ENCODE results near the gene PGLYRP2. TPM values are rescaled to one million over a fixed set of nuclear protein-coding genes. Genes with fewer than 3 reads are reported as not detected.
A peak's percentile ranks its signal among the peaks of the same experiment; 100 is the strongest.

Gene PGLYRP2
- total RNA-seq, 2 donors from 2014 or later: 0.21 TPM; not detected in 1

GRCh38 chr19:15448044-15448777 lies 31.1 kb downstream of the PGLYRP2 start:
- no peak for ATAC-seq (replicated peaks in 1 of 2)
- Mint-ChIP-seq H3K4me3 (peak overlapping the region; percentile 48 to 60), H3K4me1 (ENCODE audit: low read depth) (peaks cover 14% of the 10 kb centered on the region), H3K36me3 (ENCODE audit: insufficient read depth in 2 of 2) (peaks cover 5 to 7% of the 10 kb centered on the region in 2 donors), H3K9me3 (peaks cover 0 to 3% of the 10 kb centered on the region in 2 donors), H3K27ac (peak overlapping the region; percentile 25), H3K27me3 (ENCODE audit: low read depth) (no peaks in the 10 kb centered on the region)
- DNase-seq: no peak

- H3K9me3 Mint-ChIP-seq: peaks cover 0 to 3% of the 10 kb centered on the region in 2 donors
- no peak overlapping the region for H3K27ac Mint-ChIP-seq
- ATAC-seq (replicated peaks in 1 of 2): no peak
Observed at GRCh38 chr19:15447057-15447456, 32.2 kb downstream of the PGLYRP2 start.

GRCh38 chr19:15445807-15446376 lies 33.4 kb downstream of the PGLYRP2 start:
- Mint-ChIP-seq H3K4me1 (ENCODE audit: low read depth) (peaks cover 9% of the 10 kb centered on the region), H3K27me3 (ENCODE audit: low read depth) (no peaks in the 10 kb centered on the region), H3K4me3 (no peak overlapping the region), H3K36me3 (ENCODE audit: insufficient read depth in 2 of 2) (peaks cover 0 to 5% of the 10 kb centered on the region in 2 donors), H3K9me3 (peaks cover 0 to 3% of the 10 kb centered on the region in 2 donors), H3K27ac (no peak overlapping the region)
- no peak for DNase-seq
- ATAC-seq (replicated peaks in 1 of 2): no peak

More at GRCh38 chr19:15447057-15447456, 32.2 kb downstream of the PGLYRP2 start:
- no peak for DNase-seq
- H3K4me1 Mint-ChIP-seq (ENCODE audit: low read depth): peaks cover 14% of the 10 kb centered on the region
- H3K4me3 Mint-ChIP-seq: no peak overlapping the region
- H3K36me3 Mint-ChIP-seq (ENCODE audit: insufficient read depth in 2 of 2): peaks cover 4 to 5% of the 10 kb centered on the region in 2 donors
- no peaks in the 10 kb centered on the region for H3K27me3 Mint-ChIP-seq (ENCODE audit: low read depth)

- Mint-ChIP-seq H3K4me1 (ENCODE audit: low read depth) (peaks cover 2% of the 10 kb centered on the region), H3K9me3 (no peaks in the 10 kb centered on the region), H3K27ac (no peak overlapping the region), H3K4me3 (no peak overlapping the region), H3K36me3 (ENCODE audit: insufficient read depth in 2 of 2) (no peaks in the 10 kb centered on the region), H3K27me3 (ENCODE audit: low read depth) (no peaks in the 10 kb centered on the region)
- ATAC-seq (replicated peaks in 1 of 2): no peak
- DNase-seq: no peak
Observed at GRCh38 chr19:15445227-15445605, 34.1 kb downstream of the PGLYRP2 start.

GRCh38 chr19:15444505-15445226 lies 34.6 kb downstream of the PGLYRP2 start:
- Mint-ChIP-seq H3K9me3 (no peaks in the 10 kb centered on the region), H3K36me3 (ENCODE audit: insufficient read depth in 2 of 2) (no peaks in the 10 kb centered on the region), H3K27ac (no peak overlapping the region), H3K4me1 (ENCODE audit: low read depth) (no peaks in the 10 kb centered on the region), H3K4me3 (no peak overlapping the region), H3K27me3 (ENCODE audit: low read depth) (no peaks in the 10 kb centered on the region)
- DNase-seq: no peak
- ATAC-seq (replicated peaks in 1 of 2): no peak

GRCh38 chr19:15443838-15444237 lies 35.5 kb downstream of the PGLYRP2 start:
- no peaks in the 10 kb centered on the region for H3K27me3 Mint-ChIP-seq (ENCODE audit: low read depth)
- DNase-seq (no peak), ATAC-seq (replicated peaks in 1 of 2) (no peak)
- no peak overlapping the region for H3K4me3 Mint-ChIP-seq
- H3K4me1 Mint-ChIP-seq (ENCODE audit: low read depth): no peaks in the 10 kb centered on the region
- no peak overlapping the region for H3K27ac Mint-ChIP-seq
- no peaks in the 10 kb centered on the region for H3K9me3 Mint-ChIP-seq
- H3K36me3 Mint-ChIP-seq (ENCODE audit: insufficient read depth in 2 of 2): no peaks in the 10 kb centered on the region

- ATAC-seq (replicated peaks in 1 of 2): no peak
- Mint-ChIP-seq H3K36me3 (ENCODE audit: insufficient read depth in 2 of 2) (no peaks in the 10 kb centered on the region), H3K4me1 (ENCODE audit: low read depth) (no peaks in the 10 kb centered on the region), H3K4me3 (no peak overlapping the region), H3K27ac (no peak overlapping the region), H3K9me3 (no peaks in the 10 kb centered on the region), H3K27me3 (ENCODE audit: low read depth) (no peaks in the 10 kb centered on the region)
- DNase-seq: no peak
Observed at GRCh38 chr19:15443325-15443724, 36.0 kb downstream of the PGLYRP2 start.

GRCh38 chr19:15442142-15442920 lies 37.0 kb downstream of the PGLYRP2 start:
- ATAC-seq (replicated peaks in 1 of 2) (no peak), DNase-seq (no peak)
- H3K9me3 Mint-ChIP-seq: no peaks in the 10 kb centered on the region
- H3K27ac Mint-ChIP-seq: no peak overlapping the region
- H3K4me3 Mint-ChIP-seq: no peak overlapping the region
- no peaks in the 10 kb centered on the region for H3K36me3 Mint-ChIP-seq (ENCODE audit: insufficient read depth in 2 of 2)
- H3K4me1 Mint-ChIP-seq (ENCODE audit: low read depth): no peaks in the 10 kb centered on the region
- H3K27me3 Mint-ChIP-seq (ENCODE audit: low read depth): no peaks in the 10 kb centered on the region

GRCh38 chr19:15441317-15441716 lies 38.0 kb downstream of the PGLYRP2 start:
- Mint-ChIP-seq H3K4me1 (ENCODE audit: low read depth) (peaks cover 2% of the 10 kb centered on the region), H3K27me3 (ENCODE audit: low read depth) (no peaks in the 10 kb centered on the region), H3K9me3 (no peaks in the 10 kb centered on the region), H3K27ac (no peak overlapping the region), H3K4me3 (no peak overlapping the region), H3K36me3 (ENCODE audit: insufficient read depth in 2 of 2) (no peaks in the 10 kb centered on the region)
- peak in 1 of 2 donors; percentile 32 for ATAC-seq (replicated peaks in 1 of 2)
- no peak for DNase-seq

- no peak for ATAC-seq (replicated peaks in 1 of 2)
- DNase-seq: no peak
- Mint-ChIP-seq H3K27ac (no peak overlapping the region), H3K36me3 (ENCODE audit: insufficient read depth in 2 of 2) (no peaks in the 10 kb centered on the region), H3K27me3 (ENCODE audit: low read depth) (no peaks in the 10 kb centered on the region), H3K4me3 (no peak overlapping the region), H3K9me3 (no peaks in the 10 kb centered on the region), H3K4me1 (ENCODE audit: low read depth) (peaks cover 5% of the 10 kb centered on the region)
Observed at GRCh38 chr19:15439821-15440641, 39.3 kb downstream of the PGLYRP2 start.

- Mint-ChIP-seq H3K27me3 (ENCODE audit: low read depth) (no peaks in the 10 kb centered on the region), H3K4me1 (ENCODE audit: low read depth) (peaks cover 5% of the 10 kb centered on the region), H3K27ac (no peak overlapping the region), H3K4me3 (no peak overlapping the region), H3K36me3 (ENCODE audit: insufficient read depth in 2 of 2) (no peaks in the 10 kb centered on the region), H3K9me3 (no peaks in the 10 kb centered on the region)
- DNase-seq (no peak), ATAC-seq (replicated peaks in 1 of 2) (no peak)
Observed at GRCh38 chr19:15439078-15439799, 40.1 kb downstream of the PGLYRP2 start.

- Mint-ChIP-seq H3K9me3 (no peaks in the 10 kb centered on the region), H3K27me3 (ENCODE audit: low read depth) (no peaks in the 10 kb centered on the region), H3K4me1 (ENCODE audit: low read depth) (peaks cover 6% of the 10 kb centered on the region), H3K27ac (no peak overlapping the region), H3K4me3 (no peak overlapping the region), H3K36me3 (ENCODE audit: insufficient read depth in 2 of 2) (no peaks in the 10 kb centered on the region)
- ATAC-seq (replicated peaks in 1 of 2) (no peak), DNase-seq (no peak)
Observed at GRCh38 chr19:15438577-15438976, 40.7 kb downstream of the PGLYRP2 start.

All from activated T-cell treated with anti-CD3 and anti-CD28 coated beads, Interleukin-2, amount 50 U/mL, for 72 hours (primary cell).